ENCODE measurements around the gene ISM1. TPM values are rescaled to one million over a fixed set of nuclear protein-coding genes. Genes with fewer than 3 reads are reported as not detected.

Gene ISM1
- polyA plus RNA-seq, 1 experiment, result not detected

DNA sequence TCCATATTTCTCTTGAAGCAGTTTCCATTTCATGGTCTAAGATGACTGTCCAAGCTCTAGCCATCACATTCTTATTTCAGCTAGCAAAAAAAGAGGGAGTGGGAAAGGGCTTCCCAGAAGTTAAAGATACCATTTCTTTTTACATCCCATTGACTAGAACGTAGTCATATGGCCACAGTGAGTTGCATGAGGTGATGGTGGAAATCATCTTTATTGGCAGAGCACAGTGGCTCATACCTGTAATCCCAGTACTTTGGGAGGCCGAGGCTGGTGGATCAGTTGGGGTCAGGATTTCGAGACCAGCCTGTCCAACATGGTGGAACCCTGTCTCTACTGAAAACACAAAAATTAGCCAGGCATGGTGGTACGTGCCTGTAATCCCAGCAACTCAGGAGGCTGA is 99.6 kb downstream of the ISM1 start:
- no peaks in the 10 kb centered on the region for H3K27me3 ChIP-seq (ENCODE audit: control insufficient read depth, insufficient read depth, low read length)
- DNase-seq (ENCODE audit: low read depth, low spot score), result no peak
- TF ChIP-seq CTCF (IDR thresholded peaks at IDR 0.05; ENCODE audit: low read depth, low read length), result no peak
- H3K27ac ChIP-seq (ENCODE audit: low read depth, low read length), result no peak overlapping the region
- no peaks in the 10 kb centered on the region for H3K9me3 ChIP-seq (ENCODE audit: control insufficient read depth, insufficient read depth, low read length)
- POLR2A ChIA-PET, result no interaction called here
- H3K4me3 ChIP-seq (ENCODE audit: low read depth, low read length), result no peak overlapping the region
- CTCF ChIA-PET, result interaction anchor here (2.3 kb wide), 1 partner anchor 226 kb away, joined by 8 read pairs; no protein-coding TSS in a partner anchor

- Histone ChIP-seq H3K9me3 (ENCODE audit: control insufficient read depth, insufficient read depth, low read length) (no peaks in the 10 kb centered on the region), H3K27me3 (ENCODE audit: control insufficient read depth, insufficient read depth, low read length) (no peaks in the 10 kb centered on the region), H3K27ac (ENCODE audit: low read depth, low read length) (no peak overlapping the region), H3K4me3 (ENCODE audit: low read depth, low read length) (no peak overlapping the region)
- no peak for TF ChIP-seq CTCF (IDR thresholded peaks at IDR 0.05; ENCODE audit: low read depth, low read length)
- no peak for DNase-seq (ENCODE audit: low read depth, low spot score)
- ChIA-PET CTCF (interaction anchor here (0.8 to 3.9 kb wide), 3 partner anchors 225 to 450 kb away, joined by 4 to 85 read pairs (median 8); no protein-coding TSS in a partner anchor), POLR2A (no interaction called here)
These were observed 100.3 kb downstream of the ISM1 start for GRCh38 chr20:13321416-13321815.

GRCh38 chr20:13322198-13322597 is 101.1 kb downstream of the ISM1 start:
- Histone ChIP-seq H3K4me3 (ENCODE audit: low read depth, low read length) (no peak overlapping the region), H3K27me3 (ENCODE audit: control insufficient read depth, insufficient read depth, low read length) (no peaks in the 10 kb centered on the region), H3K27ac (ENCODE audit: low read depth, low read length) (no peak overlapping the region), H3K9me3 (ENCODE audit: control insufficient read depth, insufficient read depth, low read length) (no peaks in the 10 kb centered on the region)
- no peak for TF ChIP-seq CTCF (IDR thresholded peaks at IDR 0.05; ENCODE audit: low read depth, low read length)
- POLR2A ChIA-PET, result no interaction called here
- CTCF ChIA-PET, result interaction anchor here (0.8 to 3.9 kb wide), 4 partner anchors 62 to 450 kb away, joined by 3 to 85 read pairs (median 4); no protein-coding TSS in a partner anchor
- no peak for DNase-seq (ENCODE audit: low read depth, low spot score)

DNA sequence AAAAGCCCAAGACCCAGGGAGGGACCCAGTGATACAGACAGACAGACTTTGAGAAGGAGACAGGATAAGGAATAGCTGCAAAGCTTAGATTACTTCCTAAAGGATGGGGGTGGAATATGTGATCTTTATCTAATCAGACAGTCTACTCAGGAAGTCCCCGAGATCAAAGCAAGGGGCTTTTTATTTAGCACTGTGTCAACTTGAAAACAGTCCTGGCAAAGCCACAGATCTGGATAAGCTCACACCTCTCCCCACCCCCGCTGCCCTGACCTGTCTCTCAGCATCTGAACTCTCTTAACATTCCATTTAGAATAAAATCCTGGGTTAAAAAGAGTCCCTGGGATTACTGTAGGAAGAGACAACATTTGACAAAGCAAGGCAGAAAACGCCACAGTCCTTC is 101.5 kb downstream of the ISM1 start:
- H3K27ac ChIP-seq (ENCODE audit: low read depth, low read length), result no peak overlapping the region
- H3K9me3 ChIP-seq (ENCODE audit: control insufficient read depth, insufficient read depth, low read length), result no peaks in the 10 kb centered on the region
- ChIA-PET POLR2A (no interaction called here), CTCF (interaction anchor here (0.6 to 3.9 kb wide), 4 partner anchors 20 to 449 kb away, joined by 3 to 85 read pairs (median 4); no protein-coding TSS in a partner anchor)
- DNase-seq (ENCODE audit: low read depth, low spot score), result no peak
- no peaks in the 10 kb centered on the region for H3K27me3 ChIP-seq (ENCODE audit: control insufficient read depth, insufficient read depth, low read length)
- no peak overlapping the region for H3K4me3 ChIP-seq (ENCODE audit: low read depth, low read length)
- no peak for TF ChIP-seq CTCF (IDR thresholded peaks at IDR 0.05; ENCODE audit: low read depth, low read length)

GRCh38 chr20:13325033-13325432 is 104.0 kb downstream of the ISM1 start:
- Histone ChIP-seq H3K27me3 (ENCODE audit: control insufficient read depth, insufficient read depth, low read length) (no peaks in the 10 kb centered on the region), H3K27ac (ENCODE audit: low read depth, low read length) (no peak overlapping the region), H3K4me3 (ENCODE audit: low read depth, low read length) (no peak overlapping the region), H3K9me3 (ENCODE audit: control insufficient read depth, insufficient read depth, low read length) (no peaks in the 10 kb centered on the region)
- peak; percentile 64 for TF ChIP-seq CTCF (IDR thresholded peaks at IDR 0.05; ENCODE audit: low read depth, low read length)
- DNase-seq (ENCODE audit: low read depth, low spot score), result no peak
- POLR2A ChIA-PET, result interaction anchor here (0.6 kb wide), 1 partner anchor 725 kb away, joined by 4 read pairs; no protein-coding TSS in a partner anchor
- CTCF ChIA-PET, result interaction anchor here (0.6 to 3.9 kb wide), 23 partner anchors 10 to 463 kb away, joined by 3 to 85 read pairs (median 3); partner anchors contain the start of gene ESF1
